ENCODE results near the gene PIGV.

DNA sequence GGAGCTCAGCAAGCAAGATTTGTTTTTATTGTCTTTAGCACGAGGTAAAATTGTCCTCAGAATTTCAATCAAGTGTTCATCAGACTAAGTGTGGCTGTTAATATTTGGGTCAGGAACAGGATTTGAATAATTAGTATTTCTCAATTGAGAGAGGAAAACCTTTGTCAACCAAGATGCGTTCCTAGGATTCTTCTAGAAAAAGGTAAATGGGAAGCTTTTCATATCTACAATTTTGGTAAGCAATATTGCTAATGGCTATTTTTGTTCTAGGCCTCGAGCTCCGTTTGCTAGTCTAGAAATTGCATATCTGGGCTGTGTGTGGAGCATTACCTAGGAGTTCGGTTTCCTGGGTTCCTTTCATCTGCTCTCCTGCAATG is 4.1 kb upstream of the PIGV start:
- TF ChIP-seq, protein P1, sequence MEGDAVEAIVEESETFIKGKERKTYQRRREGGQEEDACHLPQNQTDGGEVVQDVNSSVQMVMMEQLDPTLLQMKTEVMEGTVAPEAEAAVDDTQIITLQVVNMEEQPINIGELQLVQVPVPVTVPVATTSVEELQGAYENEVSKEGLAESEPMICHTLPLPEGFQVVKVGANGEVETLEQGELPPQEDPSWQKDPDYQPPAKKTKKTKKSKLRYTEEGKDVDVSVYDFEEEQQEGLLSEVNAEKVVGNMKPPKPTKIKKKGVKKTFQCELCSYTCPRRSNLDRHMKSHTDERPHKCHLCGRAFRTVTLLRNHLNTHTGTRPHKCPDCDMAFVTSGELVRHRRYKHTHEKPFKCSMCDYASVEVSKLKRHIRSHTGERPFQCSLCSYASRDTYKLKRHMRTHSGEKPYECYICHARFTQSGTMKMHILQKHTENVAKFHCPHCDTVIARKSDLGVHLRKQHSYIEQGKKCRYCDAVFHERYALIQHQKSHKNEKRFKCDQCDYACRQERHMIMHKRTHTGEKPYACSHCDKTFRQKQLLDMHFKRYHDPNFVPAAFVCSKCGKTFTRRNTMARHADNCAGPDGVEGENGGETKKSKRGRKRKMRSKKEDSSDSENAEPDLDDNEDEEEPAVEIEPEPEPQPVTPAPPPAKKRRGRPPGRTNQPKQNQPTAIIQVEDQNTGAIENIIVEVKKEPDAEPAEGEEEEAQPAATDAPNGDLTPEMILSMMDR (IDR thresholded peaks at IDR 0.05; ENCODE audit: low read depth, low read length): no peak
- no peak for TF ChIP-seq EZH2phosphoT487 (IDR thresholded peaks at IDR 0.05; ENCODE audit: low read depth)

All from OCI-LY3 (cell line).